Prostate gland (tissue), 2 donors: ENCODE measurements around the gene DMRT2. TPM values are rescaled to one million over a fixed set of nuclear protein-coding genes. Genes with fewer than 3 reads are reported as not detected.

Source experiments
- DNase-seq: peaks from one replicate; pipeline ENCODE4 v3.0.0-alpha.2; 2019; ENCODE audit warnings: low spot score
- H3K27ac ChIP-seq, 2 donors: fragments of 200-600 bp; sonication (generic); 2 replicates each; pipeline ENCODE4 v1.5.1; 2017 to 2019
- H3K27me3 ChIP-seq: fragments of 200-600 bp; sonication (generic); replicated peaks from 2 replicates; pipeline ENCODE4 v1.5.1; 2019; ENCODE audit not compliant: insufficient read depth
- H3K36me3 ChIP-seq, 2 donors: fragments of 200-600 bp; sonication (generic); 1 replicate in 1 of 2; 2 replicates in 1 of 2; pipeline versions ENCODE4 v1.5.1 to v1.8.1; 2017 to 2019
- H3K4me1 ChIP-seq: fragments of 200-600 bp; sonication (generic); replicated peaks from 2 replicates; pipeline ENCODE4 v1.5.1; 2019
- H3K4me3 ChIP-seq, 2 donors: fragments of 200-600 bp; sonication (generic); 2 replicates each; pipeline ENCODE4 v1.5.1; 2017 to 2019
- H3K9me3 ChIP-seq: fragments of 200-600 bp; sonication (generic); 2 replicates; pipeline ENCODE4 v1.5.1; 2017
- CTCF ChIP-seq, 4 experiments: fragments of 200-600 bp in 2 of 4; fragments of 450-650 bp in 2 of 4; sonication (generic) in 2 of 4; IDR thresholded peaks; 1 replicate in 3 of 4; 2 replicates in 1 of 4; pipeline ENCODE4 v1.5.1; 2016 to 2019; ENCODE audit warnings: antibody characterized with exemption in 4 of 4, mild to moderate bottlenecking in 2 of 4, moderate library complexity in 2 of 4
- POLR2A ChIP-seq: fragments of 450-650 bp; IDR thresholded peaks from one replicate; pipeline ENCODE4 v1.6.1; 2016; ENCODE audit warnings: antibody characterized with exemption, mild to moderate bottlenecking
- POLR2AphosphoS5 ChIP-seq: sonication (generic); formaldehyde crosslinking; IDR thresholded peaks from one replicate; pipeline ENCODE4 v1.6.1; 2017; ENCODE audit warnings: antibody characterized with exemption
- WGBS: methylation state at CpG from one replicate; pipeline ENCODE4 v1.1.5; 2018; 5-methylcytosine and 5-hydroxymethylcytosine counted together
- intact Hi-C: fragments of 100-400 bp; cut with DNase I; formaldehyde crosslinking; loops from one replicate; pipeline ENCODE4 v1.14.2; 2022
- total RNA-seq, 2 donors: library from RNA; depleted of rRNA; stranded (reverse); fragments of >200 nt; gene quantifications; one replicate each; pipeline ENCODE4 v1.1.0, GENCODE V29; 2016

The DMRT2 gene
- total RNA-seq, 2 donors from 2014 or later = 0.64 to 0.74 TPM

GRCh38 chr9:1007312-1007711 lies 42.8 kb upstream of the DMRT2 start:
- no peaks in the 10 kb centered on the region for H3K36me3 ChIP-seq
- no peaks in the 10 kb centered on the region for H3K9me3 ChIP-seq
- no peaks in the 10 kb centered on the region for H3K4me1 ChIP-seq
- intact Hi-C loops = loop anchor here (10.0 kb wide), 3 partner anchors 113 to 623 kb away; no protein-coding TSS in a partner anchor
- no peak overlapping the region for H3K27ac ChIP-seq
- no peaks in the 10 kb centered on the region for H3K27me3 ChIP-seq
- no peak for DNase-seq
- no peak for TF ChIP-seq POLR2A
- TF ChIP-seq POLR2AphosphoS5 = no peak
- no peak for TF ChIP-seq CTCF (IDR thresholded peaks at IDR 0.05)
- WGBS = 85% methylated on average over 3 of the region's 3 CpGs
- no peak overlapping the region for H3K4me3 ChIP-seq

GRCh38 chr9:1008216-1008615 lies 41.9 kb upstream of the DMRT2 start:
- TF ChIP-seq CTCF (IDR thresholded peaks at IDR 0.05) = no peak
- no peak for TF ChIP-seq POLR2AphosphoS5
- no peak for TF ChIP-seq POLR2A
- 93% methylated on average over 3 of the region's 3 CpGs for WGBS
- H3K27ac ChIP-seq = no peak overlapping the region
- H3K9me3 ChIP-seq = no peaks in the 10 kb centered on the region
- intact Hi-C loops = loop anchor here (10.0 kb wide), 3 partner anchors 113 to 623 kb away; no protein-coding TSS in a partner anchor
- no peak for DNase-seq
- no peaks in the 10 kb centered on the region for H3K36me3 ChIP-seq
- H3K4me3 ChIP-seq = no peak overlapping the region
- no peaks in the 10 kb centered on the region for H3K27me3 ChIP-seq
- no peaks in the 10 kb centered on the region for H3K4me1 ChIP-seq

- Histone ChIP-seq H3K4me1 (no peaks in the 10 kb centered on the region), H3K27ac (no peak overlapping the region), H3K9me3 (no peaks in the 10 kb centered on the region), H3K4me3 (no peak overlapping the region), H3K36me3 (no peaks in the 10 kb centered on the region), H3K27me3 (no peaks in the 10 kb centered on the region)
- intact Hi-C loops = loop anchor here (10.0 kb wide), 3 partner anchors 114 to 624 kb away; no protein-coding TSS in a partner anchor
- peak; percentile 70 for DNase-seq
- WGBS = 4% methylated on average over 14 of the region's 14 CpGs
- TF ChIP-seq POLR2AphosphoS5 (peak; percentile 43), POLR2A (no peak), CTCF (IDR thresholded peaks at IDR 0.05) (peak; percentile 83 to 93 (median 88))
These were observed 41.0 kb upstream of the DMRT2 start for GRCh38 chr9:1009101-1009707.

- TF ChIP-seq POLR2AphosphoS5 = no peak
These were observed 37.1 kb upstream of the DMRT2 start for GRCh38 chr9:1013021-1013420.

GRCh38 chr9:1014225-1014624 lies 35.9 kb upstream of the DMRT2 start:
- WGBS = 83% methylated on average over 4 of the region's 4 CpGs
- TF ChIP-seq CTCF (IDR thresholded peaks at IDR 0.05) = no peak
- TF ChIP-seq POLR2A = no peak
- no peak for TF ChIP-seq POLR2AphosphoS5
- Histone ChIP-seq H3K9me3 (no peaks in the 10 kb centered on the region), H3K4me1 (no peaks in the 10 kb centered on the region), H3K4me3 (no peak overlapping the region), H3K36me3 (no peaks in the 10 kb centered on the region), H3K27ac (no peak overlapping the region), H3K27me3 (no peaks in the 10 kb centered on the region)
- intact Hi-C loops = no loop called here
- DNase-seq = no peak

More at GRCh38 chr9:1013021-1013420, 37.1 kb upstream of the DMRT2 start:
- no peak for DNase-seq
- no peak overlapping the region for H3K27ac ChIP-seq
- H3K9me3 ChIP-seq = no peaks in the 10 kb centered on the region
- H3K27me3 ChIP-seq = no peaks in the 10 kb centered on the region
- H3K4me3 ChIP-seq = no peak overlapping the region
- no peaks in the 10 kb centered on the region for H3K36me3 ChIP-seq
- H3K4me1 ChIP-seq = no peaks in the 10 kb centered on the region
- intact Hi-C loops = no loop called here
- 74% methylated on average over 5 of the region's 5 CpGs for WGBS
